SJSA1 (cell line): ENCODE data around the gene AFG1L. TPM values are rescaled to one million over a fixed set of nuclear protein-coding genes. Genes with fewer than 3 reads are reported as not detected.

Source experiments
- DNase-seq, 2 experiments: peaks; one replicate each; pipeline ENCODE4 v3.0.0-alpha.2; 2015 to 2020; ENCODE audit warnings: low spot score in 2 of 2, low read depth in 1 of 2
- H3K27ac ChIP-seq: fragments of 250-450 bp; sonication (Bioruptor Pico); 2 replicates; pipeline ENCODE4 v1.5.1; 2020; ENCODE audit warnings: mild to moderate bottlenecking, moderate library complexity
- H3K27me3 ChIP-seq: fragments of 250-450 bp; sonication (Bioruptor Pico); replicated peaks from 2 replicates; pipeline ENCODE4 v1.5.1; 2020; ENCODE audit warnings: mild to moderate bottlenecking, moderate library complexity
- H3K36me3 ChIP-seq: fragments of 250-450 bp; sonication (Bioruptor Pico); 2 replicates; pipeline ENCODE4 v1.5.1; 2020; ENCODE audit warnings: mild to moderate bottlenecking
- H3K4me1 ChIP-seq: fragments of 250-450 bp; sonication (Bioruptor Pico); replicated peaks from 2 replicates; pipeline ENCODE4 v1.6.1; 2021; ENCODE audit warnings: mild to moderate bottlenecking
- H3K4me3 ChIP-seq: fragments of 250-450 bp; sonication (Bioruptor Pico); 2 replicates; pipeline ENCODE4 v1.5.1; 2020; ENCODE audit warnings: mild to moderate bottlenecking
- H3K9me3 ChIP-seq: fragments of 250-450 bp; sonication (Bioruptor Pico); replicated peaks from 2 replicates; pipeline ENCODE4 v1.5.1; 2020; ENCODE audit warnings: mild to moderate bottlenecking
- total RNA-seq: library from RNA; depleted of rRNA; stranded (reverse); fragments of >200 nt; shearing (Covaris generic); gene quantifications from 2 replicates; pipeline ENCODE4 v1.2.3, GENCODE V29; 2014

Gene AFG1L
- total RNA-seq, 1 experiment from 2014 or later = 3.0 TPM

DNA sequence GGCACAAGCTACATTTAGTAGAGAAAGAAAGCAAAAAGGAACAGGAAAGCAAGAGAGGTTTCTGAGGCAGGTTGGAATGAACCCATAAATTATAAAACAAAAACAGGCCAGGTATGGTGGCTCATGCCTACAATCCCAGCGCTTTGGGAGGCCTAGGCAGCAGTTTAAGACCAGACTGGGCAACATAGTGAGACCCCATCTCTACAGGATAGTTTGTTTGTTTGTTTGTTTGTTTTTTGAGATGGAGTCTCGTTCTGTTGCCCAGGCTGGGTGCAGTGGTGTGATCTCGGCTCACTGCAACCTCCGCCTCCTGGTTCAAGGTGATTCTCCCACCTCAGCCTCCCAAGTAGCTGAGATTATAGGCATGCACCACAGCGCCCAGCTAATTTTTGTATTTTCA, 49.0 kb downstream of the AFG1L start:
- H3K4me1 ChIP-seq = no peaks in the 10 kb centered on the region
- H3K4me3 ChIP-seq = no peak overlapping the region
- no peaks in the 10 kb centered on the region for H3K27me3 ChIP-seq
- DNase-seq = no peak
- no peak overlapping the region for H3K27ac ChIP-seq
- H3K36me3 ChIP-seq = no peaks in the 10 kb centered on the region
- no peaks in the 10 kb centered on the region for H3K9me3 ChIP-seq

DNA sequence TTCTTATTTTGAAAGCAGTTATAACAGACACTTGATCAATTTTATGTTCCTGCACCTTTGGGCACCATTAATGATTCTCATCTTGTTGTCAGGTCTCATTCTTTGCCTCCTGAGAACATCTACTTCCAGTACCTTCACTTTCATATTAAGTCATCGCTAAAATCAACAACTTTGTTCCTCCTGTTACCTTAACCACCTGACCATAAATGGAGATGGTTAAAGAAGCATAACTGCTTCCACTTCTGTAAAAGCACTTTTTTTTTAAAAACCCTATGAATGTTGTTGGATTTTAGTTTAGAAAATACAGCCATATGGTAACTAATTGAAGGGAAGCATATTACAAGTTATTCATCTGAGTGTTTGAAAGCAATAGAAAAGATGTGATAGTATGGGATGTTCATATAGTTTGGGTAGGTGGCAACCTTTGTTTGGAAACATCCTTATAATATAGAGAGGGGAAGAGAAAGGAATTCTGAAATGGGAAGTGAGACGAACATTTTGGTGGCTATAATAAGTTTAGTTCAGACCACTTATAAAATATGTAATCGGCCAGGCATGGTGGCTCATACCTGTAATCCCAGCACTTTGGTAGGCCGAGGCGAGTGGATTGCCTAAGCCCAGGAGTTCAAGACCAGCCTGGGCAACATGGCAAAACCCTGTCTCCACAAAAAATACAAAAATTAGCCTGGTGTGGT, 53.9 kb downstream of the AFG1L start:
- no peaks in the 10 kb centered on the region for H3K9me3 ChIP-seq
- no peak for DNase-seq
- no peaks in the 10 kb centered on the region for H3K27me3 ChIP-seq
- H3K36me3 ChIP-seq = no peaks in the 10 kb centered on the region
- no peak overlapping the region for H3K27ac ChIP-seq
- H3K4me1 ChIP-seq = no peaks in the 10 kb centered on the region
- no peak overlapping the region for H3K4me3 ChIP-seq

DNA sequence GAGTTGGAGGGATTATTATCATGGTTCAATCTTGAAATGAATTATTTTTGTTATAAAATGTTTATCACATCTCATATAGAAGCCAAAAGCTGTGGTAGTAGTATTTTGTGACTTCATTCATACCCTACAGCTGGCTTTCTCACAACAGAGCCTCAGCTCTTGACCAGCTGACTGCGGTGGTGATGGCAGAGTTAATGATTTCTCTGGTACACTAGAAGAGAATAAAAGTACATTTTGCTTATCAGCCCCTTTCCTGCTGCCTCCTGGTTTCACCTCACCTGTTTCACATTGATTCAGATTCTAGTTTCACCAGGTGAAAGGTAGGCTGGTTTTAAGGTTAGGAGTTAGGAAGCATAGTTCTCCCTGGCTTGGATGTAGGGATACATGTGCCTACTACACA, 55.7 kb downstream of the AFG1L start:
- Histone ChIP-seq H3K36me3 (no peaks in the 10 kb centered on the region), H3K27ac (no peak overlapping the region), H3K4me1 (no peaks in the 10 kb centered on the region), H3K27me3 (no peaks in the 10 kb centered on the region), H3K9me3 (no peaks in the 10 kb centered on the region), H3K4me3 (no peak overlapping the region)
- DNase-seq = no peak

DNA sequence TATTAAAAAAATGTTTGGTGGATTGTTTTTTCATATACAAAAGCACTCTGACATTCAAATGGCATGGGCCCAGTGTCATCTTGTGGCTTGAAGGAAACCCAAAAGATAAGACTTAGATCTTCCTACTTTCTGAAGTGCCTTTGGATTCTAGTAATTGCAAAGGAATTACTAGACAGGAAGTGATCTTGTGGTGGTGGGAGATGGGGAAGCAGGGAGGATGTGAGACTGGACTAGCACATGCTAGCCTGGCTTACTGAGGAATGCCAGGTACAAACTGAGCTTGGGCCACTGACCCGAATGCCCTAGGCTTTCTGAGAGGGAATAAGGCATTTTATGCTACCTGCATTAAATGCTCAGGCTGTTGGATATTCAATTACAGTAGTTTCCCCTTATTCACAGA, 59.0 kb downstream of the AFG1L start:
- Histone ChIP-seq H3K4me1 (no peaks in the 10 kb centered on the region), H3K27ac (no peak overlapping the region), H3K4me3 (no peak overlapping the region), H3K9me3 (no peaks in the 10 kb centered on the region), H3K36me3 (no peaks in the 10 kb centered on the region), H3K27me3 (no peaks in the 10 kb centered on the region)
- no peak for DNase-seq

DNA sequence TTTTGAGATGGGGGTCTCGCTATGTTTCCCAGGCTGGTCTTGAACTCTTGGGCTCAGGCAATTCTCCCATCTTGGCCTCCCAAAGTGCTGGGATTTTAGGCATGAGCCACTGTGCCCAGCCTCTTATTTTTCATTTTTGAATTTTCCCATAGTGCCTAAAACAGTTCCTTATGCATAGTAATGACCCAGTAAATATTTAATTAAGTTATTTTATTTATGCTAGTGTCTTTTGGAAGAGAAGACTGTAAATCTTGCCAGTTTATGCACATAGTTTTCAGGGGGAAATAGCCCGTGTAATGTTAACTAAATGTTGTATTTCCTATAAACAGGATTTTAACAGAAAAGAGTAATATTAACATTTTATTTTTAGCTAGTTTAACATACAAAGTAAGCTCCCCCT, 60.3 kb downstream of the AFG1L start:
- Histone ChIP-seq H3K36me3 (no peaks in the 10 kb centered on the region), H3K9me3 (no peaks in the 10 kb centered on the region), H3K4me1 (no peaks in the 10 kb centered on the region), H3K4me3 (no peak overlapping the region), H3K27ac (no peak overlapping the region), H3K27me3 (no peaks in the 10 kb centered on the region)
- no peak for DNase-seq

DNA sequence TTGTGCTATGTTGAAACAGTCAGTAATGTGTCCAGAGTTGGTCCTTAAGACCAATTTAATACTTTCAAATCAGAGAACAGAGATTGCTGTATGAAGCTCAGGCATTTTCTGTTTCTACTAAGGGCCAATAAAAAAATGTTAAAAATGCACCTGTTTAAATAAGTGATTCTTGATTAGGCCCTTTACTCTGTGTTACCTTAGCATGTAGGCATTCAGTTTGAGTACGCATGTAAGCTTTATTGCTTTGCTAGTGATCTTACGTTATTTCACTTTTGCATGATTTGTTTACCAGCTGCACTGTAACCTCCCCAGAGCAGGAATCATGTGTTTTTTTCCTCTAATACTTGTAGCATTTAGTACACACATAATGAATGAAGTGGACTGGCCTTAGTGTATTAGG, 61.0 kb downstream of the AFG1L start:
- Histone ChIP-seq H3K9me3 (no peaks in the 10 kb centered on the region), H3K27me3 (no peaks in the 10 kb centered on the region), H3K36me3 (no peaks in the 10 kb centered on the region), H3K4me1 (no peaks in the 10 kb centered on the region), H3K27ac (no peak overlapping the region), H3K4me3 (no peak overlapping the region)
- no peak for DNase-seq

DNA sequence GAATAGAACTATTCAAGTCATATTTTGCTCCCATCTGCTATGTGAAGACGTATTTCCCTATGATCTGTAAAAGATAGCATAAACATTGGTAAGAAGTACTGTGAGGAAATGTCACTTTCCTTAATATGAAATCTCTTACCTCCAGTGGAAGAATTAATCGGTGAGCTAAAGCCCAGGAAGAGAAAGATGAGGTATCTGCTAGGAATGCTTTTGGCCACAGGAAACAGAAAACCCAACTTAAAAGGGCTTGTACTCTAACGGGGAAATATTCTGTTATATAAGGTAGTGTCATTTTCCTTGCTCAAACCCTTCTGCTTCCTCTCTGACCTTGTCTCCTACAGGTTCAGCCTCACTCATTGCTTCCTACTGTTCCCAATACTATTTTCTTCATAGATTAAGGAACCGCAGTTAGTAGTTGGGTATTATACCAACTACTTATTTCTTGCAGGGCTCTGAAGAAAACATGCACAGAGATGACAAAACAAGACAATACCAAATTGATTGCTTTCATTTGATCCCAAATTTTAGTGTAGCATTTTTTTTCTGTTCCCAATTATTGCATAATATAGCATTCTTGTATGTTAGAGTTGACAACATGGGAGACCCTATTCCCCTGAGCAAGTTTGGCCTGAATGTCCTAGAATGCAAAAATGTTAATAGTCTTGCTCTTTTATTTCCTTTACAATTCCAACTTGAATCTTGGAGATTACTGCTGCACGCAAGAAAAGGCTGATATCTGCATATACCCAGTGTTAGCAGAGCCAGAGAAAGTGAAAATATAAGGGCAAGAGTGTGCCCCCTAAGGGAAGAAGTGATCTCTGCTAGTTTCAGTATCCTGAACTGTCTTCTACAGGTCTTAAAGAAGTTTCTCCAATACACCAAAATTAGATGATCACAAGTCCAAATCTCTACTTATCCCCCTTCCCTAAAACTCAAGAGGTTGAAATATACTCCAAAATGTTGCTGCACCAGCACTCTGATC, 65.3 kb downstream of the AFG1L start:
- H3K9me3 ChIP-seq = no peaks in the 10 kb centered on the region
- no peaks in the 10 kb centered on the region for H3K27me3 ChIP-seq
- no peaks in the 10 kb centered on the region for H3K36me3 ChIP-seq
- H3K4me3 ChIP-seq = no peak overlapping the region
- no peak for DNase-seq
- H3K27ac ChIP-seq = no peak overlapping the region
- H3K4me1 ChIP-seq = no peaks in the 10 kb centered on the region

DNA sequence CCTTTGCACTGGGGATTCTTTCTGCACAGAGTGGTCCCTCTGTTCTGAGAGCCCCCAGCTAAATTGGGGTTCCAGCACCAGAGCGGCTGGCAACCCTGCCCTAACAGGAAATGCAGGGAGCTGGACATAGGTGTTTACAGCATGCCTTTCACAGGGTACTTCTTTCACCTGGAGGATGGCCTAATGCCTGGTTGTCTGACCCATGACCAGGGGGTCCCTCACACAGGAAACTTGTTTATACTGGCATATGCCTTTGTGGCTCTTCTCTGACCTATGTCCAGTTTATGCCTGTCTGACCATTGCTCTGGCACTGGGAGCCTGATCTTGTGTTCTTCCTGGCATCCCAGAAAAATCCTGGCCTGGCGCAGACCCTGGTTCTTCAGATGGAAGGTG, 66.1 kb downstream of the AFG1L start:
- Histone ChIP-seq H3K9me3 (no peaks in the 10 kb centered on the region), H3K36me3 (no peaks in the 10 kb centered on the region), H3K27me3 (no peaks in the 10 kb centered on the region), H3K27ac (no peak overlapping the region), H3K4me1 (no peaks in the 10 kb centered on the region), H3K4me3 (no peak overlapping the region)
- no peak for DNase-seq

DNA sequence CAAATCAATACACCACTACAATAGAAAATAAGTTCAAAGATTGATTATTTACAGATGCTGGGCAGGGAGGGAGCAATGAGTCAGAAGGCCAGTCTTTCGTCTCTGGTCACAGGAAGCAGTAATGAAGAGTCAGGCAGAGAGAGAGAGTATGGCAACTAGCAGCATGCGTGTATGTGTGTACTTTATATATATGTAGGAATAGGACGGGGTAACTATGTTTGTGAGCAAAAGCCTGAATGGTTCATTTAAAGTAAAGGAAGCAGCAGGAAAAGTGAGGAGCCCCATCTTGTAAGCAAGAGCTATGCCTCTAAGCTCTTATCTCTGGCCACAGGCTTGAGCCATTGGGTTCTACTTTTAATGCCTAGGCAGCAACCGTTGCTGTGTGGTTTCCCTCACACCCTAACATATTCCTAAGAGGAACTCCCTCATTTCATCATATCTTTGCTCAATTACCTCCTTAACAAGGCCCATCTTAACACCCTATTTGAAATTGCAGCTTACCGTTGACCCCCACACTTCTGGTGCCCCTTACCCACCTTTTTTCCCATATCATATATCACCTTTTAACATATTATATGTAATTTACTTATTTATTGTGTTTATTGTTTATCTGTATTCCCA, 66.6 kb downstream of the AFG1L start:
- H3K4me1 ChIP-seq = no peaks in the 10 kb centered on the region
- H3K36me3 ChIP-seq = no peaks in the 10 kb centered on the region
- no peaks in the 10 kb centered on the region for H3K27me3 ChIP-seq
- H3K27ac ChIP-seq = no peak overlapping the region
- no peak for DNase-seq
- H3K4me3 ChIP-seq = no peak overlapping the region
- no peaks in the 10 kb centered on the region for H3K9me3 ChIP-seq

DNA sequence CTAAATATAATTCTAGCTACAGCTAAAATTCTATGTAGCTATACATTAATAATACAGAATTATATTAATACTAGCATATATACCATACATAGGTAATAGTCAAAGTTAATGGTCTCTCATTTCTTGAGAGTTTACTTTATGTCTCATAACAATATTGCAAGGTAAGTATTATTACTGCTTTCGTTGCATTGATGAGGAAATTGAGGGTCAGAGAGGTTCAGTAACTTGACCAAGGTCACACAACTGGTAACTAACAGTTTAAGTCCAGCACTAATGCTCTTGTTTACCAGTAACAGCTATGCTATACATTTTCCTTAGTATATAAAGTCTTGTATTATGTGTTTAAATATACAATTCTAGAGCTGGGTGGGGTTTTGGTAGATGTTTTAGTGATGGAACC, 67.6 kb downstream of the AFG1L start:
- no peak overlapping the region for H3K4me3 ChIP-seq
- no peaks in the 10 kb centered on the region for H3K27me3 ChIP-seq
- H3K9me3 ChIP-seq = no peaks in the 10 kb centered on the region
- no peak overlapping the region for H3K27ac ChIP-seq
- no peaks in the 10 kb centered on the region for H3K36me3 ChIP-seq
- H3K4me1 ChIP-seq = no peaks in the 10 kb centered on the region
- no peak for DNase-seq

DNA sequence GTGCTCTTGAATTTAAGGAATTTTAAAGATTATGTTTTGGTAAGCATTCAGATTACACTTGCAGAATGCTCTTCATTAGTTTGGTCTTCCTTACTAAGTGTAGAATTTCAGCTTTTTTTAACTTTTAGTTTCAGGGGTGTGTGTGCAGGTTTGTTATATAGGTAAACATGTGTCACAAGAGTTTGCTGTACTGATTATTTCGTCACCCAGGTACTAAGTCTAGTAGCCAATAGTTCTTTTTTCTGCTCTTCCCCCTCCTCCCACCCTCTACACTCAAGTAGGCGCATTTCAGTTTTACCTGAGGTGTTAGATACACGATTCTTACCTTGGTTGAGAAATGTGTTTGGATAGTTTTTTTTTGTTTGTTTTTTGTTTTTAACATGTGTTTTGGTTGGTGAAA, 68.3 kb downstream of the AFG1L start:
- no peak overlapping the region for H3K27ac ChIP-seq
- H3K9me3 ChIP-seq = no peaks in the 10 kb centered on the region
- H3K27me3 ChIP-seq = no peaks in the 10 kb centered on the region
- H3K4me1 ChIP-seq = no peaks in the 10 kb centered on the region
- H3K4me3 ChIP-seq = no peak overlapping the region
- no peak for DNase-seq
- H3K36me3 ChIP-seq = no peaks in the 10 kb centered on the region

DNA sequence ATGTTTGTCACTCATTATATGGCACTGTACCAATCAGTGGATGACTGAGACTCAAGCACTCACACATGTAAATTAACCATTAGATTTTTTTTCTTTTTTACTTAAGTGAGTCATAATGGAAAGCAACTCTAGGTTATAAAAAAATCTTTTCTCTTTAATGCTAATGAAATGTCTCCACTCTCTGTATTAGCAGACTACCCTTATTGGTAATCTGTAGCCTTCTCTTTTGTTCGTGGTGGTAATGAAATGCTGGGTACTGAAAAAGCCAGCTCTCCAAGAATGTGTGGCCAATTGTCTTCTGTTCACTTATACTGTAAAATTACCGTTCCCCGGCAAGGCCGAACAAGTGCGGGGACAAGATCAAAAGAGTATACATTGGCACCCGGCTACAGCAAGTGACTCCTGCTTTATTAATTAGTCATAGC, 69.0 kb downstream of the AFG1L start:
- Histone ChIP-seq H3K9me3 (no peaks in the 10 kb centered on the region), H3K27ac (no peak overlapping the region), H3K27me3 (no peaks in the 10 kb centered on the region), H3K4me3 (no peak overlapping the region), H3K4me1 (no peaks in the 10 kb centered on the region), H3K36me3 (no peaks in the 10 kb centered on the region)
- DNase-seq = no peak

DNA sequence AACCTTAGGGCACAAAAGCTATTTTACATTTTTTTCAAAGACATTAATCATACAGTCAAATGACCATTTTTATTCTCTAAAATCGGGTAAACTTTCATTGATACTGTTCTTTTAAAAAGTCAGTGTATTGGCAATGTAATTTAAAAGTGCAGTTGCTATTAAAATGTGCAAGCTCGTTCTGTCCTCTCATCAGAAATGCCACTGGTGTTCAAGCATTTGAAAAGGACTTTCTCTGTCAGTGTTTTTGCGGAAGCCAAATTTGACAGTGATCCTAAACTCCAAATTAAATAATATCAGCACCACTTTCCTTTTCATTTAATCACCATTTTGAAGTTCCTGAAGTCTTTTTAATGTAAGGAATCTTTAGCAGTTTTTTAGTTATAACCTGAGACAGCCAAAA, 69.6 kb downstream of the AFG1L start:
- H3K9me3 ChIP-seq = no peaks in the 10 kb centered on the region
- H3K36me3 ChIP-seq = no peaks in the 10 kb centered on the region
- no peak for DNase-seq
- H3K4me3 ChIP-seq = no peak overlapping the region
- H3K27ac ChIP-seq = no peak overlapping the region
- H3K27me3 ChIP-seq = no peaks in the 10 kb centered on the region
- no peaks in the 10 kb centered on the region for H3K4me1 ChIP-seq

DNA sequence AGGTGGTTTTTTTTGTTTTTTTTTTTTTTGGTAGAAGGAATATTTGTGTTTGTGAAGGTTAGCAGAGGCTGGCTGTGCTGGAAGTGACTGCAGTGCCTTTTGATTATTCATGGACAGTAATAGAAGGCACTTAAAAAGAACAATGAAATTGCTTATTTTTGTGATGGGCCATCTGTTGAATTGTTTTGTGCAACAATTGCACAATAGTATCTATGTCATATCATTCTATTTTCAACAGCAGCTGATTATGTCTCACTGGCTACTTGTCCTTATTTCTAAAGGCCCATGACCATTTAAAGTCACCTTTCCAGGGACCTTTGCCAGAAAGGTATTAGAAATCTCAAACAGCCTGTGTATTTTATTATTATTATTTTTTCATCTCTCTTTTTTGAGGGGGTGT, 70.6 kb downstream of the AFG1L start:
- Histone ChIP-seq H3K4me3 (no peak overlapping the region), H3K27me3 (no peaks in the 10 kb centered on the region), H3K9me3 (no peaks in the 10 kb centered on the region), H3K27ac (no peak overlapping the region), H3K4me1 (no peaks in the 10 kb centered on the region), H3K36me3 (no peaks in the 10 kb centered on the region)
- no peak for DNase-seq
